ENCODE data around the gene KRTAP12-2.

The KRTAP12-2 gene

DNA sequence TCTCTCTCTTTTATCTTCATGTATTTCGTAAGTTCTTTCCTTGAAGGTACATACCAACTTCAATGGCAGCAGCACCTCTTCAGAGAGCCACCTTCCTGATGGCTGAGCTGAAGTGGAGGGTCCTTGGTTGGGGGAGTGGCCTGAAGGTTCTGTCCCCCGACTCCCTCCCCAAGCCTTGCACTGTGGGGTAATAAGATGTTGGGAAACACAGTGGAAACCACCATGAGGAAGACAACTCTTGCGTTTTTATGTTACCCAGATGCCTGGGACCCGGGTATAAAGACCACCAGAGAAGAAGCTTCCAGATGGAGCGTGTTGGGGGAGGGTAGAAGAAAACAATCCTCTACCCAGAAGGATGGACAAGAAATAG, 8.2 kb downstream of the KRTAP12-2 start:
- TF ChIP-seq ZNF133 (tag by site-specific recombination; IDR thresholded peaks at IDR 0.05) (no peak), ZSCAN23 (tag by site-specific recombination; IDR thresholded peaks at IDR 0.05) (no peak), SP3 (tag by site-specific recombination; IDR thresholded peaks at IDR 0.05) (no peak), GFI1B (tag by site-specific recombination; IDR thresholded peaks at IDR 0.05) (no peak), YY1 (tag by site-specific recombination; IDR thresholded peaks at IDR 0.05) (no peak), ZNF24 (tag by site-specific recombination; IDR thresholded peaks at IDR 0.05) (no peak), ZNF146 (tag by site-specific recombination; IDR thresholded peaks at IDR 0.05) (no peak), ZNF266 (tag by site-specific recombination; IDR thresholded peaks at IDR 0.05; ENCODE audit: low read depth) (no peak), ZFHX2 (tag by site-specific recombination; conservative IDR thresholded peaks at IDR 0.05) (no peak), ZFP41 (tag by site-specific recombination; IDR thresholded peaks at IDR 0.05; ENCODE audit: borderline replicate concordance) (no peak)
- TF ChIP-seq, protein P1, sequence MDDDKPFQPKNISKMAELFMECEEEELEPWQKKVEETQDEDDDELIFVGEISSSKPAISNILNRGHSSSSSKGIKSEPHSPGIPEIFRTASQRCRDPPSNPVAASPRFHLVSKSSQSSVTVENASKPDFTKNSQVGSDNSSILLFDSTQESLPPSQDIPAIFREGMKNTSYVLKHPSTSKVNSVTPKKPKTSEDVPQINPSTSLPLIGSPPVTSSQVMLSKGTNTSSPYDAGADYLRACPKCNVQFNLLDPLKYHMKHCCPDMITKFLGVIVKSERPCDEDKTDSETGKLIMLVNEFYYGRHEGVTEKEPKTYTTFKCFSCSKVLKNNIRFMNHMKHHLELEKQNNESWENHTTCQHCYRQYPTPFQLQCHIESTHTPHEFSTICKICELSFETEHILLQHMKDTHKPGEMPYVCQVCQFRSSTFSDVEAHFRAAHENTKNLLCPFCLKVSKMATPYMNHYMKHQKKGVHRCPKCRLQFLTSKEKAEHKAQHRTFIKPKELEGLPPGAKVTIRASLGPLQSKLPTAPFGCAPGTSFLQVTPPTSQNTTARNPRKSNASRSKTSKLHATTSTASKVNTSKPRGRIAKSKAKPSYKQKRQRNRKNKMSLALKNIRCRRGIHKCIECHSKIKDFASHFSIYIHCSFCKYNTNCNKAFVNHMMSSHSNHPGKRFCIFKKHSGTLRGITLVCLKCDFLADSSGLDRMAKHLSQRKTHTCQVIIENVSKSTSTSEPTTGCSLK (tag by site-specific recombination; IDR thresholded peaks at IDR 0.05), result no peak
- Histone ChIP-seq H3K9me3 (ENCODE audit: control insufficient read depth, insufficient read depth, low read depth, low read length) (no peaks in the 10 kb centered on the region), H3K36me3 (ENCODE audit: control insufficient read depth in 2 of 2, insufficient read depth in 1 of 2, low read length in 2 of 2) (no peaks in the 10 kb centered on the region), H3K27ac (ENCODE audit: extremely low read depth, low read depth, low read length) (no peak overlapping the region), H3K4me1 (ENCODE audit: control insufficient read depth, insufficient read depth, low read length) (no peaks in the 10 kb centered on the region), H3K4me3 (ENCODE audit: low read depth, low read length) (no peak overlapping the region)
- CTCF ChIA-PET, result no interaction called here
- POLR2A ChIA-PET, result no interaction called here

DNA sequence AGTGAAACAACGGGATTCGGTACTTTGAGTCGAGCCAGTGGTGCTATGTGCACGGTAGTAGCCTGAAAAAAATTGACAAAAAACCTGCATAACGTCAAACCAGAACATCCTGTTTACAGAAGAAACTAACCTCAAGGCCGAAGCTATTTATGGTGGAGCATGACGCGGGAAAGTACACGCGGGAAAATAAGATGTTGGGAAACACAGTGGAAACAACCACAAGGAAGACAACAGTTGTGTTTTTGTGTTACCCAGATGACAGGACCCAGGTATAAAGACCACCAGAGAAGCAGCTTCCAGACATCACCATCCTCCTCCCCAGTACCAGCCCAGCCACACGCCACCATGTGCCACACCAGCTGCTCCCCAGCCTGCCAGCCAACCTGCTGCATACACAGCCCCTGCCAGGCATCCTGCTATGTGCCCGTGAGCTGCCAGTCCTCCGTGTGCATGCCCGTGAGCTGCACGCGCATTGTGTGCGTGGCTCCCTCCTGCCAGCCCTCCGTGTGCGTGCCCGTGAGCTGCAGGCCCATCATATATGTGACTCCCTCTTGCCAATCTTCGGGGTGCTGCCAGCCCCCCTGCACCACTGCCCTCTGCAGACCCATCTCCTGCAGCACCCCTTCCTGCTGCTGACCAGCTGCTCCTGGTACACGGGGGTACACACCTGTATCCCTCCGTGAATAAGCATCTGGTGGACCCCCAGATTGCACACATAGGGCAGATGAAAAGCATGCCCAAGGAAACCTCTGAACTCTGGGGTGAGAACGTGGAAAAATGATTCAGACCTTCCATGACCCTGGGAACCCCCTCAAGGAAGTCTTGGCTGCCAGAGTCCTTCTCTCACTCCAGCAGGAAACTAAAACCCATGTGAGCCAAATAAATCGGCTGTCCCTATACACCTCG, 8.8 kb downstream of the KRTAP12-2 start, which contains the start of gene KRTAP12-3:
KRTAP12-3 (plus strand) TSS at position 298 of the 906 bp plus-strand sequence; CDS start at position 346, 48 bp downstream.
- ChIA-PET CTCF (interaction anchor here (0.5 kb wide), 1 partner anchor 212 kb away, joined by 5 read pairs; no protein-coding TSS in a partner anchor), POLR2A (no interaction called here)
- no peaks in the 10 kb centered on the region for H3K9me3 ChIP-seq (ENCODE audit: control insufficient read depth, insufficient read depth, low read depth, low read length)
- no peaks in the 10 kb centered on the region for H3K36me3 ChIP-seq (ENCODE audit: control insufficient read depth in 2 of 2, insufficient read depth in 1 of 2, low read length in 2 of 2)
- H3K4me1 ChIP-seq (ENCODE audit: control insufficient read depth, insufficient read depth, low read length), result no peaks in the 10 kb centered on the region
- H3K27ac ChIP-seq (ENCODE audit: extremely low read depth, low read depth, low read length), result no peak within 1 kb of the TSS
- TF ChIP-seq, protein P2, sequence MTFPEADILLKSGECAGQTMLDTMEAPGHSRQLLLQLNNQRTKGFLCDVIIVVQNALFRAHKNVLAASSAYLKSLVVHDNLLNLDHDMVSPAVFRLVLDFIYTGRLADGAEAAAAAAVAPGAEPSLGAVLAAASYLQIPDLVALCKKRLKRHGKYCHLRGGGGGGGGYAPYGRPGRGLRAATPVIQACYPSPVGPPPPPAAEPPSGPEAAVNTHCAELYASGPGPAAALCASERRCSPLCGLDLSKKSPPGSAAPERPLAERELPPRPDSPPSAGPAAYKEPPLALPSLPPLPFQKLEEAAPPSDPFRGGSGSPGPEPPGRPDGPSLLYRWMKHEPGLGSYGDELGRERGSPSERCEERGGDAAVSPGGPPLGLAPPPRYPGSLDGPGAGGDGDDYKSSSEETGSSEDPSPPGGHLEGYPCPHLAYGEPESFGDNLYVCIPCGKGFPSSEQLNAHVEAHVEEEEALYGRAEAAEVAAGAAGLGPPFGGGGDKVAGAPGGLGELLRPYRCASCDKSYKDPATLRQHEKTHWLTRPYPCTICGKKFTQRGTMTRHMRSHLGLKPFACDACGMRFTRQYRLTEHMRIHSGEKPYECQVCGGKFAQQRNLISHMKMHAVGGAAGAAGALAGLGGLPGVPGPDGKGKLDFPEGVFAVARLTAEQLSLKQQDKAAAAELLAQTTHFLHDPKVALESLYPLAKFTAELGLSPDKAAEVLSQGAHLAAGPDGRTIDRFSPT (tag by site-specific recombination; IDR thresholded peaks at IDR 0.05), result no peak
- no peak for TF ChIP-seq ZNF843 (tag by site-specific recombination; IDR thresholded peaks at IDR 0.05)
- H3K4me3 ChIP-seq (ENCODE audit: low read depth, low read length), result no peak within 1 kb of the TSS

DNA sequence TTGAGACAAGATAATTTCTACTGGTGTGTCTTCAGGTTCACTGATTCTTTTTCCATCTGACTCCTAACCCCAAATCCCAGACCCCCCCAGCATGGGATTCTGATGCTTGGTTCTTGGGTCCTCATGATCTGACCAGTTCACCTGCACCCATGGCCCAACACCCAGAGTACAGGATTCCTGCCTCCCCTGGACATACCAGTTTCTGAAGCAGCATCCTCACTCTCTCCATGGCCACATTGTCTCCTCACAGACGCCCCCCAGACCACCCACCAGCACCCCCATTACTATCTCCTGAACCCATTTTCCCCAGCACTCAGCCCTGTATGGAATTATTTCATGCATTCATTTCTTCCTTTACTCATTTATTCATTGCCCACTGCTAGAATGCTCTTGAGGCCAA, 9.9 kb downstream of the KRTAP12-2 start:
- no peak overlapping the region for H3K27ac ChIP-seq (ENCODE audit: extremely low read depth, low read depth, low read length)
- CTCF ChIA-PET, result no interaction called here
- no peaks in the 10 kb centered on the region for H3K9me3 ChIP-seq (ENCODE audit: control insufficient read depth, insufficient read depth, low read depth, low read length)
- no peak overlapping the region for H3K4me3 ChIP-seq (ENCODE audit: low read depth, low read length)
- H3K36me3 ChIP-seq (ENCODE audit: control insufficient read depth in 2 of 2, insufficient read depth in 1 of 2, low read length in 2 of 2), result no peaks in the 10 kb centered on the region
- POLR2A ChIA-PET, result no interaction called here
- H3K4me1 ChIP-seq (ENCODE audit: control insufficient read depth, insufficient read depth, low read length), result no peaks in the 10 kb centered on the region
- TF ChIP-seq ZNF311 (tag by site-specific recombination; IDR thresholded peaks at IDR 0.05; ENCODE audit: borderline replicate concordance) (no peak), ZNF404 (tag by site-specific recombination; IDR thresholded peaks at IDR 0.05) (no peak), ZNF76 (tag by site-specific recombination; IDR thresholded peaks at IDR 0.05; ENCODE audit: borderline replicate concordance, low read depth) (no peak), PRDM1 (tag by site-specific recombination; IDR thresholded peaks at IDR 0.05) (no peak)
